ENCODE data around the gene CPNE7. TPM values are rescaled to one million over a fixed set of nuclear protein-coding genes. Genes with fewer than 3 reads are reported as not detected.
A peak's percentile ranks its signal among the peaks of the same experiment; 100 is the strongest.

CPNE7 gene
- total and polyA plus RNA-seq, 10 of the 15 experiments (the other 5 are each of a cell fraction or from before 2014, with no cell fraction given), result 0.29 to 46.9 (median 17.5) TPM

GRCh38 chr16:89574681-89575246, 794 bp upstream of the CPNE7 start (continued):
- TF ChIP-seq CTCF (IDR thresholded peaks at IDR 0.05 in 2 of 3, conservative IDR thresholded peaks at IDR 0.05 in 1 of 3; ENCODE audit: control insufficient read depth in 2 of 3, extremely low read depth in 1 of 3, insufficient read depth in 1 of 3, low read depth in 3 of 3, low read length in 3 of 3), result peak; percentile 66 to 84 (median 73); a peak in 5 of 6 replicates
- TF ChIP-seq MEF2B (IDR thresholded peaks at IDR 0.05; ENCODE audit: partially characterized antibody, poor library complexity, severe bottlenecking), result peak; percentile 83
- no peak for TF ChIP-seq NFYA (IDR thresholded peaks at IDR 0.05; ENCODE audit: borderline replicate concordance, low read depth, low read length)
- TF ChIP-seq STAT3 (IDR thresholded peaks at IDR 0.05; ENCODE audit: low read depth, low read length), result no peak
- TF ChIP-seq NKRF (conservative IDR thresholded peaks at IDR 0.05), result 0 out of 2 replicates have a peak, but pooled peaks have one; percentile 67
- TF ChIP-seq CEBPB (IDR thresholded peaks at IDR 0.05; ENCODE audit: borderline replicate concordance in 1 of 2, low read depth in 2 of 2, low read length in 2 of 2), result no peak
- peak; percentile 68 for TF ChIP-seq YY1 (IDR thresholded peaks at IDR 0.05; ENCODE audit: low read depth, low read length)
- TF ChIP-seq E2F8 (IDR thresholded peaks at IDR 0.05; ENCODE audit: low read depth, partially characterized antibody), result no peak
- TF ChIP-seq ZNF592 (IDR thresholded peaks at IDR 0.05), result peak; percentile 62; the same call in 1 of the 2 replicates
- no peak for TF ChIP-seq NR2C1 (IDR thresholded peaks at IDR 0.05)
- TF ChIP-seq GATAD2B (conservative IDR thresholded peaks at IDR 0.05; ENCODE audit: low read depth), result peak; percentile 80
- peak; percentile 52 for TF ChIP-seq RELA (IDR thresholded peaks at IDR 0.05; ENCODE audit: borderline replicate concordance, partially characterized antibody)
- peak; percentile 51; the same call in 1 of the 2 replicates for TF ChIP-seq BACH1 (IDR thresholded peaks at IDR 0.05; ENCODE audit: borderline replicate concordance)
- TF ChIP-seq PAX8 (IDR thresholded peaks at IDR 0.05), result no peak
- TF ChIP-seq NR2F1 (conservative IDR thresholded peaks at IDR 0.05), result peak; percentile 47; the same call in 1 of the 2 replicates
- peak; percentile 71 for TF ChIP-seq RAD21 (IDR thresholded peaks at IDR 0.05; ENCODE audit: insufficient read depth, low read depth, low read length)
- TF ChIP-seq SMC3 (IDR thresholded peaks at IDR 0.05; ENCODE audit: borderline replicate concordance, low read length), result peak; percentile 37
- TF ChIP-seq RUNX3 (IDR thresholded peaks at IDR 0.05; ENCODE audit: low read length), result peak; percentile 71
- TF ChIP-seq RB1 (IDR thresholded peaks at IDR 0.05; ENCODE audit: borderline replicate concordance), result peak; percentile 54; the same call in 1 of the 2 replicates

All from GM12878 (cell line).